HepG2 (cell line): Measurements from ENCODE around the gene TOR4A. TPM values are rescaled to one million over a fixed set of nuclear protein-coding genes. Genes with fewer than 3 reads are reported as not detected.

ENCODE experiments used
- CEBPG ChIP-seq: IDR thresholded peaks from 2 replicates; pipeline ENCODE4 v1.6.1; 2016
- DR1 ChIP-seq: sonication (generic); formaldehyde crosslinking; IDR thresholded peaks from 2 replicates; pipeline ENCODE4 v1.8.0; 2021; ENCODE audit warnings: mild to moderate bottlenecking, missing genetic modification reagents, inconsistent platforms
- HNF1B ChIP-seq: sonication (generic); formaldehyde crosslinking; IDR thresholded peaks from 2 replicates; pipeline ENCODE4 v1.5.1; 2020; ENCODE audit warnings: mild to moderate bottlenecking, moderate library complexity, missing genetic modification reagents
- MED1 ChIP-seq: sonication (generic); formaldehyde crosslinking; IDR thresholded peaks from 2 replicates; pipeline ENCODE4 v1.4.0; 2020; ENCODE audit warnings: missing genetic modification reagents
- MIER3 ChIP-seq: IDR thresholded peaks from 2 replicates; pipeline ENCODE4 v1.6.1; 2016; ENCODE audit warnings: missing compliant biosample characterization, borderline replicate concordance
- MTA1 ChIP-seq: sonication (generic); formaldehyde crosslinking; IDR thresholded peaks from 2 replicates; pipeline ENCODE4 v1.4.0; 2020; ENCODE audit warnings: missing genetic modification reagents, mild to moderate bottlenecking, borderline replicate concordance
- NR2F1 ChIP-seq, 2 experiments: fragments of 450-650 bp in 1 of 2; formaldehyde crosslinking in 1 of 2; IDR thresholded peaks; 2 replicates each; pipeline versions ENCODE4 v1.5.0 to v1.6.1; 2016 to 2020; ENCODE audit warnings: mild to moderate bottlenecking in 1 of 2, missing compliant biosample characterization in 1 of 2, missing genetic modification reagents in 1 of 2, moderate library complexity in 1 of 2
- POLR2G ChIP-seq: fragments of 200-400 bp; formaldehyde crosslinking; IDR thresholded peaks from 2 replicates; pipeline ENCODE4 v1.6.1; 2018; ENCODE audit warnings: mild to moderate bottlenecking, low read depth, low read length, moderate library complexity
- REPIN1 ChIP-seq: sonication (generic); formaldehyde crosslinking; IDR thresholded peaks from 2 replicates; pipeline ENCODE4 v1.8.0; 2022; ENCODE audit warnings: missing genetic modification reagents, low read depth, mild to moderate bottlenecking, borderline replicate concordance
- RXRA ChIP-seq: sonication (generic); formaldehyde crosslinking; IDR thresholded peaks from 2 replicates; pipeline ENCODE4 v1.5.1; 2020; ENCODE audit warnings: missing genetic modification reagents
- SAFB2 ChIP-seq: sonication (generic); formaldehyde crosslinking; IDR thresholded peaks from 2 replicates; pipeline ENCODE4 v1.5.1; 2020; ENCODE audit warnings: missing genetic modification reagents, low read depth, mild to moderate bottlenecking, borderline replicate concordance
- SETDB1 ChIP-seq: sonication (generic); formaldehyde crosslinking; IDR thresholded peaks from 2 replicates; pipeline ENCODE4 v1.5.1; 2020; ENCODE audit warnings: missing genetic modification reagents, mild to moderate bottlenecking, borderline replicate concordance
- SP4 ChIP-seq: sonication (generic); formaldehyde crosslinking; IDR thresholded peaks from 2 replicates; pipeline ENCODE4 v1.8.1; 2023; ENCODE audit warnings: mild to moderate bottlenecking, missing genetic modification reagents
- TBX3 ChIP-seq: fragments of 450-650 bp; IDR thresholded peaks from 2 replicates; pipeline ENCODE4 v1.6.1; 2017; ENCODE audit warnings: antibody characterized with exemption, mild to moderate bottlenecking, inconsistent platforms, borderline replicate concordance
- TGIF2 ChIP-seq: IDR thresholded peaks from 2 replicates; pipeline ENCODE4 v1.6.1; 2016; ENCODE audit warnings: control low read depth, missing compliant biosample characterization
- ZFP90 ChIP-seq: sonication (generic); formaldehyde crosslinking; IDR thresholded peaks from 2 replicates; pipeline ENCODE4 v1.8.0; 2022; ENCODE audit warnings: missing genetic modification reagents, mild to moderate bottlenecking, inconsistent platforms, borderline replicate concordance
- ZNF30 ChIP-seq: sonication (generic); formaldehyde crosslinking; IDR thresholded peaks from 2 replicates; pipeline ENCODE4 v1.5.0; 2020; ENCODE audit warnings: mild to moderate bottlenecking, missing genetic modification reagents
- ZNF317 ChIP-seq: sonication (generic); formaldehyde crosslinking; IDR thresholded peaks from 2 replicates; pipeline ENCODE4 v1.5.0; 2020; ENCODE audit warnings: mild to moderate bottlenecking, missing genetic modification reagents
- ZNF343 ChIP-seq: sonication (generic); formaldehyde crosslinking; IDR thresholded peaks from 2 replicates; pipeline ENCODE4 v1.4.0; 2020; ENCODE audit warnings: mild to moderate bottlenecking, missing genetic modification reagents
- ZNF350 ChIP-seq: sonication (generic); formaldehyde crosslinking; IDR thresholded peaks from 2 replicates; pipeline ENCODE4 v1.4.0; 2020; ENCODE audit warnings: mild to moderate bottlenecking, low read depth, missing genetic modification reagents, borderline replicate concordance
- ZNF362 ChIP-seq: sonication (generic); formaldehyde crosslinking; IDR thresholded peaks from 2 replicates; pipeline ENCODE4 v1.4.0; 2020; ENCODE audit warnings: missing genetic modification reagents, mild to moderate bottlenecking, borderline replicate concordance
- ZNF468 ChIP-seq: sonication (generic); formaldehyde crosslinking; IDR thresholded peaks from 2 replicates; pipeline ENCODE4 v1.8.0; 2022; ENCODE audit warnings: mild to moderate bottlenecking, moderate library complexity, missing genetic modification reagents
- ZNF577 ChIP-seq: sonication (generic); formaldehyde crosslinking; IDR thresholded peaks from 2 replicates; pipeline ENCODE4 v1.4.0; 2020; ENCODE audit warnings: mild to moderate bottlenecking, low read depth, missing genetic modification reagents, borderline replicate concordance
- ZNF670 ChIP-seq: sonication (generic); formaldehyde crosslinking; IDR thresholded peaks from 2 replicates; pipeline ENCODE4 v1.8.0; 2022; ENCODE audit warnings: mild to moderate bottlenecking, missing genetic modification reagents, borderline replicate concordance
- ZNF703 ChIP-seq: sonication (generic); formaldehyde crosslinking; IDR thresholded peaks from 2 replicates; pipeline ENCODE4 v1.5.1; 2020; ENCODE audit warnings: missing genetic modification reagents, mild to moderate bottlenecking, moderate library complexity, borderline replicate concordance
- ZNF747 ChIP-seq: sonication (generic); formaldehyde crosslinking; IDR thresholded peaks from 2 replicates; pipeline ENCODE4 v1.8.1; 2023; ENCODE audit warnings: missing genetic modification reagents, mild to moderate bottlenecking, borderline replicate concordance
- ZNF777 ChIP-seq: sonication (generic); formaldehyde crosslinking; IDR thresholded peaks from 2 replicates; pipeline ENCODE4 v1.4.0; 2020; ENCODE audit warnings: missing genetic modification reagents
- ZNF850 ChIP-seq: sonication (generic); formaldehyde crosslinking; conservative IDR thresholded peaks from 2 replicates; pipeline ENCODE4 v1.9.0; 2021; ENCODE audit warnings: mild to moderate bottlenecking, missing genetic modification reagents
- ZSCAN30 ChIP-seq: sonication (generic); formaldehyde crosslinking; IDR thresholded peaks from 2 replicates; pipeline ENCODE4 v1.5.0; 2020; ENCODE audit warnings: mild to moderate bottlenecking, missing genetic modification reagents
- polyA plus RNA-seq, 8 experiments: library from polyadenylated mRNA; depleted of rRNA in 3 of 8; stranded (reverse) in 7 of 8; unstranded in 1 of 8; fragments of >200 nt; fragmentation: Illumina TruSeq in 4 of 8; extraction: Trizol in 4 of 8; gene quantifications; 2 replicates each; pipeline versions ENCODE4 v1.2.1 to v1.2.3, GENCODE V29; 2011 to 2016; ENCODE audit warnings: low read depth in 4 of 8, missing spikeins in 1 of 8, mixed read lengths in 1 of 8; ENCODE audit not compliant: insufficient read depth in 1 of 8
- total RNA-seq, 5 experiments: library from RNA; depleted of rRNA; stranded (reverse); fragments of >200 nt; fragmentation: Illumina TruSeq; extraction: Trizol; gene quantifications; 2 replicates each; pipeline ENCODE4 v1.2.3, GENCODE V29; 2016; ENCODE audit warnings: low read depth in 1 of 5

The TOR4A gene
- total and polyA plus RNA-seq, 2 of the 13 experiments (the other 11 are each of a cell fraction or from before 2014, with no cell fraction given): 11.1 to 14.2 TPM

- TF ChIP-seq ZNF670 (CRISPR knock-in tag) (0 out of 2 replicates have a peak, but pooled peaks have one; percentile 15), ZNF350 (CRISPR knock-in tag) (peak; percentile 63; the same call in 1 of the 2 replicates), RXRA (CRISPR knock-in tag) (peak; percentile 56), ZNF317 (peak; percentile 49; the same call in 1 of the 2 replicates), MED1 (CRISPR knock-in tag) (peak; percentile 50), ZNF703 (no peak), ZSCAN30 (CRISPR knock-in tag) (no peak), ZFP90 (CRISPR knock-in tag) (0 out of 2 replicates have a peak, but pooled peaks have one; percentile 31), REPIN1 (CRISPR knock-in tag) (0 out of 2 replicates have a peak, but pooled peaks have one; percentile 64), TGIF2 (CRISPR knock-in tag) (no peak), ZNF362 (no peak), ZNF747 (no peak), SAFB2 (no peak), SP4 (no peak), ZNF777 (CRISPR knock-in tag) (peak; percentile 39), ZNF850 (no peak), ZNF343 (CRISPR knock-in tag) (no peak), CEBPG (CRISPR knock-in tag) (no peak), MTA1 (CRISPR knock-in tag) (peak; percentile 62; the same call in 1 of the 2 replicates), HNF1B (CRISPR knock-in tag) (no peak; the same call in 1 of the 2 replicates), POLR2G (peak; percentile 49; the same call in 1 of the 2 replicates), MIER3 (CRISPR knock-in tag) (0 out of 2 replicates have a peak, but pooled peaks have one; percentile 19), NR2F1 (CRISPR knock-in tag; IDR thresholded peaks at IDR 0.05) (peak; percentile 41 to 65; a peak in 3 of 4 replicates), ZNF577 (no peak), ZNF468 (no peak), ZNF30 (no peak), TBX3 (no peak), DR1 (CRISPR knock-in tag) (no peak), SETDB1 (CRISPR knock-in tag) (no peak)
Measured at GRCh38 chr9:137241490-137242268, 35.8 kb upstream of the TOR4A start (continued).
